ENCODE measurements around the gene UGT8. TPM values are rescaled to one million over a fixed set of nuclear protein-coding genes. Genes with fewer than 3 reads are reported as not detected.
"Not testable (repeated sequence)": the region's sequence is repeated elsewhere in the genome, so short reads cannot be mapped to it uniquely, and the experiment has no call there.

Gene UGT8
- total RNA-seq, 3 donors from 2014 or later: 21.7 to 66.8 (median 51.7) TPM

GRCh38 chr4:114563536-114564315, 34.9 kb upstream of the UGT8 start:
- Histone ChIP-seq H3K36me3 (ENCODE audit: low read depth) (no peaks in the 10 kb centered on the region), H3K4me1 (ENCODE audit: low read depth) (peaks cover 24% of the 10 kb centered on the region), H3K4me3 (no peak overlapping the region), H3K9me3 (peaks cover 10% of the 10 kb centered on the region)
- intact Hi-C loops (cut with DNase I, micrococcal nuclease): no loop called here
- no peak for DNase-seq
- no peak for TF ChIP-seq CTCF (IDR thresholded peaks at IDR 0.05)
- ATAC-seq: peak; percentile 89

GRCh38 chr4:114577386-114577785, 21.2 kb upstream of the UGT8 start:
- H3K4me1 ChIP-seq (ENCODE audit: low read depth): no peaks in the 10 kb centered on the region
- DNase-seq (no peak), ATAC-seq (no peak)
- H3K4me3 ChIP-seq: no peak overlapping the region
- TF ChIP-seq CTCF (IDR thresholded peaks at IDR 0.05): no peak
- H3K9me3 ChIP-seq: peaks cover 6% of the 10 kb centered on the region
- H3K36me3 ChIP-seq (ENCODE audit: low read depth): no peaks in the 10 kb centered on the region
- intact Hi-C loops (cut with DNase I, micrococcal nuclease): no loop called here

- intact Hi-C loops (cut with DNase I, micrococcal nuclease): no loop called here
- DNase-seq (peak in 1 of 3 donors; percentile 46), ATAC-seq (peak; percentile 97)
- no peak overlapping the region for H3K4me3 ChIP-seq
- no peaks in the 10 kb centered on the region for H3K9me3 ChIP-seq
- H3K4me1 ChIP-seq (ENCODE audit: low read depth): peaks cover 4% of the 10 kb centered on the region
- TF ChIP-seq CTCF (IDR thresholded peaks at IDR 0.05): no peak
- H3K36me3 ChIP-seq (ENCODE audit: low read depth): no peaks in the 10 kb centered on the region
Measured at GRCh38 chr4:114582621-114583020, 16.0 kb upstream of the UGT8 start.

- intact Hi-C loops (cut with DNase I, micrococcal nuclease): no loop called here
- no peaks in the 10 kb centered on the region for H3K4me1 ChIP-seq (ENCODE audit: low read depth)
- no peak for TF ChIP-seq CTCF (IDR thresholded peaks at IDR 0.05)
- H3K36me3 ChIP-seq (ENCODE audit: low read depth): no peaks in the 10 kb centered on the region
- ATAC-seq (no peak), DNase-seq (no peak)
- no peak overlapping the region for H3K4me3 ChIP-seq
- no peaks in the 10 kb centered on the region for H3K9me3 ChIP-seq
Measured at GRCh38 chr4:114588305-114588704, 10.3 kb upstream of the UGT8 start.

GRCh38 chr4:114590360-114590759, 8.2 kb upstream of the UGT8 start:
- not testable (repeated sequence) for ATAC-seq, H3K4me3 ChIP-seq, DNase-seq

GRCh38 chr4:114593526-114593925, 5.1 kb upstream of the UGT8 start:
- ATAC-seq (peak; percentile 26), DNase-seq (no peak)
- intact Hi-C loops (cut with DNase I, micrococcal nuclease): no loop called here
- Histone ChIP-seq H3K9me3 (no peaks in the 10 kb centered on the region), H3K4me3 (no peak overlapping the region), H3K36me3 (ENCODE audit: low read depth) (no peaks in the 10 kb centered on the region), H3K4me1 (ENCODE audit: low read depth) (peaks cover 5% of the 10 kb centered on the region)
- TF ChIP-seq CTCF (IDR thresholded peaks at IDR 0.05): no peak

More at GRCh38 chr4:114590360-114590759, 8.2 kb upstream of the UGT8 start:
- intact Hi-C loops (cut with DNase I, micrococcal nuclease); H3K9me3 ChIP-seq; H3K4me1 ChIP-seq (ENCODE audit: low read depth); H3K36me3 ChIP-seq (ENCODE audit: low read depth): not testable (repeated sequence)

Data from mucosa of descending colon (tissue), 3 donors.